Smooth muscle cell (in vitro differentiated cells): ENCODE measurements around the gene STAG1. TPM values are rescaled to one million over a fixed set of nuclear protein-coding genes. Genes with fewer than 3 reads are reported as not detected.
"Not testable (repeated sequence)": the region's sequence is repeated elsewhere in the genome, so short reads cannot be mapped to it uniquely, and the experiment has no call there.

Experiments used
- DNase-seq: peaks from one replicate; lab custom pipeline; 2025; ENCODE audit not compliant: unreplicated experiment; lab: John Stamatoyannopoulos, UW
- H2AFZ ChIP-seq: fragments of 200-600 bp; sonication (generic); 2 replicates; pipeline ENCODE4 v1.6.0; 2016; ENCODE audit warnings: antibody characterized with exemption, low read depth, mild to moderate bottlenecking
- H3F3A ChIP-seq: fragments of 200-600 bp; sonication (generic); 2 replicates; pipeline ENCODE4 v1.6.0; 2017; ENCODE audit warnings: antibody characterized with exemption, low read depth
- H3K27ac ChIP-seq: fragments of 200-600 bp; sonication (generic); 2 replicates; pipeline ENCODE4 v1.5.1; 2016; ENCODE audit warnings: low read depth, mild to moderate bottlenecking
- H3K27me3 ChIP-seq: fragments of 200-600 bp; sonication (generic); 2 replicates; pipeline ENCODE4 v1.6.1; 2016; ENCODE audit warnings: low read depth, mild to moderate bottlenecking
- H3K36me3 ChIP-seq: fragments of 200-600 bp; sonication (generic); 2 replicates; pipeline ENCODE4 v1.5.1; 2016; ENCODE audit warnings: low read depth
- H3K4me1 ChIP-seq: fragments of 200-600 bp; sonication (generic); 2 replicates; pipeline ENCODE4 v1.5.1; 2016; ENCODE audit warnings: low read depth
- H3K4me2 ChIP-seq: fragments of 200-600 bp; sonication (generic); 2 replicates; pipeline ENCODE4 v1.6.0; 2016; ENCODE audit warnings: mild to moderate bottlenecking
- H3K4me3 ChIP-seq: fragments of 200-600 bp; sonication (generic); 2 replicates; pipeline ENCODE4 v1.5.1; 2016; ENCODE audit warnings: mild to moderate bottlenecking
- H3K79me2 ChIP-seq: fragments of 200-600 bp; sonication (generic); 2 replicates; pipeline ENCODE4 v1.6.0; 2016; ENCODE audit warnings: low read depth, mild to moderate bottlenecking
- H3K9ac ChIP-seq: fragments of 200-600 bp; sonication (generic); 2 replicates; pipeline ENCODE4 v1.6.0; 2016; ENCODE audit warnings: low read depth
- H3K9me3 ChIP-seq: fragments of 200-600 bp; sonication (generic); replicated peaks from 2 replicates; pipeline ENCODE4 v1.5.1; 2016; ENCODE audit warnings: low read depth
- H4K20me1 ChIP-seq: fragments of 200-600 bp; sonication (generic); 2 replicates; pipeline ENCODE4 v1.6.0; 2016; ENCODE audit warnings: low read depth
- CTCF ChIP-seq: fragments of 200-600 bp; sonication (generic); IDR thresholded peaks from 2 replicates; pipeline ENCODE4 v1.5.1; 2017; ENCODE audit warnings: borderline replicate concordance, mild to moderate bottlenecking, antibody characterized with exemption; ENCODE audit not compliant: insufficient read depth, poor library complexity, severe bottlenecking
- WGBS: methylation state at CpG from one replicate; pipeline ENCODE4 v1.1.7; 2016; ENCODE audit warnings: low lambda C conversion rate; 5-methylcytosine and 5-hydroxymethylcytosine counted together
- polyA plus RNA-seq: library from polyadenylated mRNA; unstranded; fragments of >200 nt; fragmentation: Nextera tagmentation; extraction: Ambion mirVana; gene quantifications from 2 replicates; pipeline ENCODE4 v1.2.1, GENCODE V29; 2016
- total RNA-seq: library from RNA; depleted of rRNA; stranded (reverse); fragments of >200 nt; gene quantifications from 2 replicates; pipeline ENCODE4 v1.2.3, GENCODE V29; 2014

The STAG1 gene
- total and polyA plus RNA-seq, 2 experiments from 2014 or later: 14.6 to 29.5 TPM

- 96% methylated on average over 6 of the region's 6 CpGs for WGBS
- DNase-seq: no peak
- H3K9me3 ChIP-seq: no peaks in the 10 kb centered on the region
- H3K9ac ChIP-seq: no peak overlapping the region
- no peak overlapping the region for H2AFZ ChIP-seq
- no peak overlapping the region for H3K4me2 ChIP-seq
- no peaks in the 10 kb centered on the region for H3K36me3 ChIP-seq
- no peaks in the 10 kb centered on the region for H3K27me3 ChIP-seq
- H3K4me1 ChIP-seq: no peaks in the 10 kb centered on the region
- TF ChIP-seq CTCF: no peak
- H4K20me1 ChIP-seq: peaks cover 89% of the 10 kb centered on the region
- no peak overlapping the region for H3K27ac ChIP-seq
- no peak overlapping the region for H3K4me3 ChIP-seq
- H3K79me2 ChIP-seq: peaks cover 97% of the 10 kb centered on the region
- H3F3A ChIP-seq: no peaks in the 10 kb centered on the region
Measured at GRCh38 chr3:136712941-136713340, 39.2 kb downstream of the STAG1 start.

GRCh38 chr3:136711888-136712287, 40.3 kb downstream of the STAG1 start:
- H3K4me1 ChIP-seq, H3K4me2 ChIP-seq, H3F3A ChIP-seq, H2AFZ ChIP-seq, H3K27me3 ChIP-seq, H3K9ac ChIP-seq, DNase-seq, H3K4me3 ChIP-seq, H3K36me3 ChIP-seq, H3K27ac ChIP-seq, H3K9me3 ChIP-seq: not testable (repeated sequence)
- Histone ChIP-seq H4K20me1 (peaks cover 86% of the 10 kb centered on the region), H3K79me2 (peaks cover 97% of the 10 kb centered on the region)
- 94% methylated on average over 9 of the region's 9 CpGs for WGBS

- no peaks in the 10 kb centered on the region for H3K36me3 ChIP-seq
- H3K9me3 ChIP-seq: no peaks in the 10 kb centered on the region
- H3F3A ChIP-seq: no peaks in the 10 kb centered on the region
- no peak overlapping the region for H3K27ac ChIP-seq
- peaks cover 97% of the 10 kb centered on the region for H3K79me2 ChIP-seq
- no peak overlapping the region for H2AFZ ChIP-seq
- H3K27me3 ChIP-seq: no peaks in the 10 kb centered on the region
- DNase-seq: no peak
- no peaks in the 10 kb centered on the region for H3K4me1 ChIP-seq
- no peak overlapping the region for H3K4me2 ChIP-seq
- H3K4me3 ChIP-seq: no peak overlapping the region
- peaks cover 86% of the 10 kb centered on the region for H4K20me1 ChIP-seq
- no peak for TF ChIP-seq CTCF
- WGBS: 96% methylated on average over 7 of the region's 7 CpGs
- no peak overlapping the region for H3K9ac ChIP-seq
Measured at GRCh38 chr3:136711277-136711676, 40.9 kb downstream of the STAG1 start.

GRCh38 chr3:136709775-136710174, 42.4 kb downstream of the STAG1 start:
- H3K79me2 ChIP-seq: peaks cover 97% of the 10 kb centered on the region
- H3K36me3 ChIP-seq, H3K9me3 ChIP-seq, H3K27ac ChIP-seq, H3K9ac ChIP-seq, DNase-seq, H2AFZ ChIP-seq, H3K27me3 ChIP-seq, H3K4me1 ChIP-seq, H3K4me3 ChIP-seq, H3K4me2 ChIP-seq, H3F3A ChIP-seq: not testable (repeated sequence)
- WGBS: 100% methylated on average over 1 of the region's 1 CpG
- H4K20me1 ChIP-seq: peaks cover 88% of the 10 kb centered on the region
